Esophagus muscularis mucosa (tissue), 4 donors: ENCODE results near the gene SLC29A1. TPM values are rescaled to one million over a fixed set of nuclear protein-coding genes. Genes with fewer than 3 reads are reported as not detected.

Experiments used
- DNase-seq: peaks from one replicate; pipeline ENCODE4 v3.0.0-alpha.2; 2017; ENCODE audit errors: extremely low spot score
- H3K27ac ChIP-seq, 4 donors: fragments of 200-600 bp; sonication (generic); replicated peaks in 1 of 4; 1 replicate in 3 of 4; 2 replicates in 1 of 4; pipeline ENCODE4 v1.5.1; 2016 to 2019; ENCODE audit warnings: mild to moderate bottlenecking in 1 of 4
- H3K27me3 ChIP-seq, 4 donors: fragments of 200-600 bp; sonication (generic); one replicate each; pipeline versions ENCODE4 v1.5.1 to v1.6.0; 2016 to 2019
- H3K36me3 ChIP-seq, 4 donors: fragments of 200-600 bp; sonication (generic); one replicate each; pipeline ENCODE4 v1.5.1; 2016 to 2019
- H3K4me1 ChIP-seq, 4 donors: fragments of 200-600 bp; sonication (generic); one replicate each; pipeline ENCODE4 v1.5.1; 2016 to 2019
- H3K4me3 ChIP-seq, 4 donors: fragments of 200-600 bp; sonication (generic); 1 replicate in 2 of 4; 2 replicates in 2 of 4; pipeline ENCODE4 v1.5.1; 2016 to 2019; ENCODE audit warnings: mild to moderate bottlenecking in 4 of 4, moderate library complexity in 1 of 4
- H3K9me3 ChIP-seq, 4 donors: fragments of 200-600 bp; sonication (generic); 1 replicate in 3 of 4; 2 replicates in 1 of 4; pipeline ENCODE4 v1.5.1; 2016 to 2019
- CTCF ChIP-seq, 3 experiments: fragments of 200-600 bp in 2 of 3; fragments of 450-650 bp in 1 of 3; sonication (generic) in 2 of 3; IDR thresholded peaks; one replicate each; pipeline ENCODE4 v1.5.1; 2017 to 2019; ENCODE audit warnings: antibody characterized with exemption in 3 of 3, mild to moderate bottlenecking in 2 of 3, moderate library complexity in 1 of 3
- EP300 ChIP-seq: sonication (generic); formaldehyde crosslinking; IDR thresholded peaks from one replicate; pipeline ENCODE4 v1.6.1; 2017; ENCODE audit warnings: antibody characterized with exemption
- POLR2A ChIP-seq: fragments of 450-650 bp; IDR thresholded peaks from one replicate; pipeline ENCODE4 v1.6.1; 2017; ENCODE audit warnings: antibody characterized with exemption, moderate library complexity, mild to moderate bottlenecking, low read depth
- POLR2AphosphoS5 ChIP-seq, 2 donors: sonication (generic); formaldehyde crosslinking; IDR thresholded peaks; one replicate each; pipeline ENCODE4 v1.6.1; 2017; ENCODE audit warnings: antibody characterized with exemption in 2 of 2
- WGBS: methylation state at CpG from one replicate; pipeline ENCODE4 v1.1.5; 2018; 5-methylcytosine and 5-hydroxymethylcytosine counted together
- intact Hi-C: fragments of 100-400 bp; cut with DNase I; formaldehyde crosslinking; loops from one replicate; pipeline ENCODE4 v1.15.1; 2023
- total RNA-seq, 4 donors: library from RNA; depleted of rRNA; stranded (reverse); fragments of >200 nt; gene quantifications; one replicate each; pipeline versions ENCODE4 v1.1.0 to v1.2.1, GENCODE V29; 2016

The SLC29A1 gene
- total RNA-seq, 4 donors from 2014 or later = 68.9 to 159 (median 138) TPM

- no peaks in the 10 kb centered on the region for H3K36me3 ChIP-seq
- H3K27me3 ChIP-seq = no peaks in the 10 kb centered on the region
- no peak overlapping the region for H3K4me3 ChIP-seq
- DNase-seq = no peak
- intact Hi-C loops = no loop called here
- 87% methylated on average over 11 of the region's 11 CpGs for WGBS
- no peaks in the 10 kb centered on the region for H3K9me3 ChIP-seq
- H3K4me1 ChIP-seq = peaks cover 0 to 18% (median 3%) of the 10 kb centered on the region in 4 donors
- peak overlapping the region in 2 of 4 donors; percentile 38 to 54 for H3K27ac ChIP-seq
- no peak for TF ChIP-seq CTCF (IDR thresholded peaks at IDR 0.05)
- no peak for TF ChIP-seq POLR2A
- no peak for TF ChIP-seq POLR2AphosphoS5 (IDR thresholded peaks at IDR 0.05)
- TF ChIP-seq EP300 = no peak
These were observed 21.6 kb upstream of the SLC29A1 start for GRCh38 chr6:44201638-44202303.

GRCh38 chr6:44202332-44202971 lies 20.9 kb upstream of the SLC29A1 start:
- TF ChIP-seq POLR2A (no peak), CTCF (IDR thresholded peaks at IDR 0.05) (no peak), POLR2AphosphoS5 (IDR thresholded peaks at IDR 0.05) (no peak), EP300 (no peak)
- WGBS = 87% methylated on average over 4 of the region's 4 CpGs
- Histone ChIP-seq H3K9me3 (no peaks in the 10 kb centered on the region), H3K4me3 (no peak overlapping the region), H3K27ac (peak overlapping the region in 2 of 4 donors; percentile 54 to 59), H3K36me3 (no peaks in the 10 kb centered on the region), H3K4me1 (peaks cover 0 to 18% (median 3%) of the 10 kb centered on the region in 4 donors), H3K27me3 (no peaks in the 10 kb centered on the region)
- no peak for DNase-seq
- intact Hi-C loops = no loop called here

GRCh38 chr6:44202972-44203750 lies 20.2 kb upstream of the SLC29A1 start:
- Histone ChIP-seq H3K9me3 (no peaks in the 10 kb centered on the region), H3K27ac (peak overlapping the region in 2 of 4 donors; percentile 54 to 59), H3K36me3 (no peaks in the 10 kb centered on the region), H3K4me1 (peaks cover 0 to 18% (median 3%) of the 10 kb centered on the region in 4 donors), H3K4me3 (no peak overlapping the region), H3K27me3 (no peaks in the 10 kb centered on the region)
- 81% methylated on average over 11 of the region's 11 CpGs for WGBS
- no peak for DNase-seq
- TF ChIP-seq POLR2A = no peak
- no peak for TF ChIP-seq POLR2AphosphoS5 (IDR thresholded peaks at IDR 0.05)
- TF ChIP-seq CTCF (IDR thresholded peaks at IDR 0.05) = no peak
- no peak for TF ChIP-seq EP300
- intact Hi-C loops = no loop called here

GRCh38 chr6:44203955-44204354 lies 19.4 kb upstream of the SLC29A1 start:
- intact Hi-C loops = no loop called here
- Histone ChIP-seq H3K9me3 (no peaks in the 10 kb centered on the region), H3K4me3 (no peak overlapping the region), H3K36me3 (no peaks in the 10 kb centered on the region), H3K4me1 (peaks cover 0 to 18% (median 3%) of the 10 kb centered on the region in 4 donors), H3K27me3 (no peaks in the 10 kb centered on the region), H3K27ac (no peak overlapping the region)
- no peak for DNase-seq
- TF ChIP-seq CTCF (IDR thresholded peaks at IDR 0.05) (no peak), POLR2AphosphoS5 (IDR thresholded peaks at IDR 0.05) (no peak), EP300 (no peak), POLR2A (no peak)
- 90% methylated on average over 6 of the region's 6 CpGs for WGBS
